HG03025 (cell line): ENCODE results near the gene ZSCAN10.

Experiments
- ATAC-seq: cut with Tn5 transposase; IDR thresholded peaks from one replicate; pipeline ENCODE4 v1.9.1; 2021; ENCODE audit warnings: mild to moderate bottlenecking, moderate library complexity; ENCODE audit not compliant: unreplicated experiment, low FRiP score

Gene ZSCAN10

GRCh38 chr16:3049921-3050481 is 49.1 kb downstream of the ZSCAN10 start:
- ATAC-seq, result no peak

- no peak for ATAC-seq
These were observed 51.7 kb downstream of the ZSCAN10 start for GRCh38 chr16:3047387-3047720.

- ATAC-seq, result no peak
These were observed 52.3 kb downstream of the ZSCAN10 start for GRCh38 chr16:3046641-3047386.

- no peak for ATAC-seq
These were observed 53.1 kb downstream of the ZSCAN10 start, which contains the start of gene MMP25 for GRCh38 chr16:3045758-3046640. Gene MMP25, plus strand, starts transcription at chr16:3046561. Its CDS starts 357 bp downstream, at chr16:3046918.

GRCh38 chr16:3044708-3045107 is 54.4 kb downstream of the ZSCAN10 start:
- no peak for ATAC-seq

- no peak for ATAC-seq
These were observed 56.7 kb downstream of the ZSCAN10 start for GRCh38 chr16:3042376-3042775.

- ATAC-seq, result no peak
These were observed 60.2 kb downstream of the ZSCAN10 start for GRCh38 chr16:3038896-3039295.
